ENCODE results near the gene LCN1. TPM values are rescaled to one million over a fixed set of nuclear protein-coding genes. Genes with fewer than 3 reads are reported as not detected.

LCN1 gene
- total RNA-seq, 4 donors from 2014 or later: not detected

DNA sequence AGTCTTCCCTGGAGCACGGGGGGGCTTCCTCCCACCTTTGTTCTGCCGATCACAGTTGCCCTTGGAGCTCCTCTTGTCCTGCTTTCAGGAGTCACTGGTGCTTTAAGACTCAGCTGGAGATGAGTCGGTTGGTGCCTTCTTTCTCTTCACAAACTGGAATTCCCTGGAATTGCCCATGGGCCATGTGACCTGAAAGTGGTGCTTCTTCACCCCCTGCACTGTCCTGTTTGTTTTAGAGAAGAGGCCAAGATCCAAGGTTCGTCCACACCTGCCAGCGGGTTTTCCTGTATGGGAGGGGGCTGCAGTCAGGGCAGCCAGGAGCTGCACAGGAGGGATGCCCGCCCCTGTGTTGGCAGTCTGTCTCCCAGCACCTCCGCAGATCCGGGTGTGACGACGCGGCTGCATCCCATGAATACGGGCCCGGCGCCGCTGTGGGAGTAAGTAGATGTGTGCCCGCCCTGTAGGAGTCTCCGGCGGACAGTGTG lies 30.2 kb upstream of the LCN1 start:
- 46 to 78% methylated on average over 2 to 5 of the region's 18 CpGs for WGBS, 2 donors (ENCODE audit: low coverage in 1 of 2)
- Histone ChIP-seq H3K9me3 (no peaks in the 10 kb centered on the region), H3K27ac (no peak overlapping the region), H3K36me3 (peaks cover 0 to 48% of the 10 kb centered on the region in 2 donors), H3K4me1 (no peaks in the 10 kb centered on the region), H3K4me3 (no peak overlapping the region), H3K27me3 (no peaks in the 10 kb centered on the region)
- no peak for ATAC-seq
- no peak for TF ChIP-seq EP300 (IDR thresholded peaks at IDR 0.05)
- TF ChIP-seq POLR2A (IDR thresholded peaks at IDR 0.05): no peak
- TF ChIP-seq POLR2AphosphoS5 (IDR thresholded peaks at IDR 0.05): no peak
- TF ChIP-seq, protein P1, sequence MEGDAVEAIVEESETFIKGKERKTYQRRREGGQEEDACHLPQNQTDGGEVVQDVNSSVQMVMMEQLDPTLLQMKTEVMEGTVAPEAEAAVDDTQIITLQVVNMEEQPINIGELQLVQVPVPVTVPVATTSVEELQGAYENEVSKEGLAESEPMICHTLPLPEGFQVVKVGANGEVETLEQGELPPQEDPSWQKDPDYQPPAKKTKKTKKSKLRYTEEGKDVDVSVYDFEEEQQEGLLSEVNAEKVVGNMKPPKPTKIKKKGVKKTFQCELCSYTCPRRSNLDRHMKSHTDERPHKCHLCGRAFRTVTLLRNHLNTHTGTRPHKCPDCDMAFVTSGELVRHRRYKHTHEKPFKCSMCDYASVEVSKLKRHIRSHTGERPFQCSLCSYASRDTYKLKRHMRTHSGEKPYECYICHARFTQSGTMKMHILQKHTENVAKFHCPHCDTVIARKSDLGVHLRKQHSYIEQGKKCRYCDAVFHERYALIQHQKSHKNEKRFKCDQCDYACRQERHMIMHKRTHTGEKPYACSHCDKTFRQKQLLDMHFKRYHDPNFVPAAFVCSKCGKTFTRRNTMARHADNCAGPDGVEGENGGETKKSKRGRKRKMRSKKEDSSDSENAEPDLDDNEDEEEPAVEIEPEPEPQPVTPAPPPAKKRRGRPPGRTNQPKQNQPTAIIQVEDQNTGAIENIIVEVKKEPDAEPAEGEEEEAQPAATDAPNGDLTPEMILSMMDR (IDR thresholded peaks at IDR 0.05): no peak

DNA sequence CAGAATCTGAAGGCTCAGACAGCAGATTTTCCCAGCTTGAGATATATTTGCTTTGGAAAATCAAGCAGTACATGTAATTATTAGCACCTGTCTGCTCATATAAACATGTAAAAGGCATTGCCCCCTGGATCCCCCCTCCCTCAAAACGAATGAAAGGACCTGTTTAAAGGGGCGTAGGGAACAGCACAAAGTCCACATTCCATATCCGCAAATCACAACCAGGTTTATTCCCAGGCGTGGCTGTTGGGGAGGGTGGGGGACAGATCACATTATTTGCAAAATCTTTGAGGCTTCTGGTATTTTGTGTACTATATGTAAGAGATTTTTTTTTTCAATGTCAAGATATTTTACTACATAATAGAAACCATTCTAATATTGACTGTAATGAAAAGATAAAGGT lies 29.5 kb upstream of the LCN1 start:
- peaks cover 0 to 40% of the 10 kb centered on the region in 2 donors for H3K36me3 ChIP-seq
- no peaks in the 10 kb centered on the region for H3K9me3 ChIP-seq
- H3K27me3 ChIP-seq: no peaks in the 10 kb centered on the region
- ATAC-seq: no peak
- no peaks in the 10 kb centered on the region for H3K4me1 ChIP-seq
- no peak overlapping the region for H3K27ac ChIP-seq
- no peak overlapping the region for H3K4me3 ChIP-seq
- 71 to 76% methylated on average over 4 of the region's 4 CpGs for WGBS, 2 donors (ENCODE audit: low coverage in 1 of 2)
- TF ChIP-seq, protein P1 (IDR thresholded peaks at IDR 0.05): no peak
- TF ChIP-seq POLR2A (IDR thresholded peaks at IDR 0.05): no peak
- no peak for TF ChIP-seq EP300 (IDR thresholded peaks at IDR 0.05)
- TF ChIP-seq POLR2AphosphoS5 (IDR thresholded peaks at IDR 0.05): no peak

DNA sequence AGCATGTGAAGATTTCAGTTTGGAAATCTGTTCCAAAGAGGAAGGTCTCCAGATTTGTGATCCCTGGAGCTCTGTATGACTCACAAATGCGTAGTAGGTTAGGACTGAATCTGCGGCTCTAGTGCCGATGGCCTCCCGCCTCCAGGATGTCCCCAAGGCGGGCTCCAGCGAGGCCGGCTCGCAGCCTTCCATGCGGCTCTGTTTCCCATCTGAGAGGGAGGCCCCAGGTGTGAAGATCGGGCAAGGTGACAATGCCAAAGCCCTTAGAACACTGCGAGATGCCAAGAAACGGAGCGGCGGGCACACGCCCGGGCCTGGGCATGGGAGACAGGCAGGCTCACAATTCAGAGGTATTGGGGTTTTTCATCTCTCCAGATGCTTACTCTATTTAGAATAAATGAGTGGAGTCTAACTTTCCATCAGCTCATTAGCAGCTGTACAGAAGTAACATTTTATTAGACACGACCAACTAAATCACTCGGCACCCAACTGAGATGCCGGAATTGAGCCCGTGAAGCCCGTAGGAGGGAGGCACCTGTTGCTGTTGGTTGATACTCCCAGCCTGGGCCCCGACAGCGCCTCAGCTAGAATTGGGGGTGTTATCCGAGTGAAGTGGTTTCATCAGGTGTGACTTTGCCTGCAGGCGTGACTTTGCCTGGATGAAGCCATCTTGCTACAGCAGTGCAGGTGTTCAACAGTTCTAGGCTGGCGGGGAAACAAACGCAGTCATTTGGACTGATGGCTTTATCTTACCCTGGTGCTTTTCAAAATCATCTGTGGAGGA lies 28.2 kb upstream of the LCN1 start:
- Histone ChIP-seq H3K4me3 (no peak overlapping the region), H3K27me3 (no peaks in the 10 kb centered on the region), H3K27ac (no peak overlapping the region), H3K4me1 (no peaks in the 10 kb centered on the region), H3K36me3 (peaks cover 0 to 27% of the 10 kb centered on the region in 2 donors), H3K9me3 (no peaks in the 10 kb centered on the region)
- no peak for ATAC-seq
- 94 to 96% methylated on average over 4 to 12 of the region's 27 CpGs for WGBS, 2 donors (ENCODE audit: low coverage in 1 of 2)
- TF ChIP-seq, protein P1 (IDR thresholded peaks at IDR 0.05): no peak
- TF ChIP-seq POLR2A (IDR thresholded peaks at IDR 0.05) (no peak), POLR2AphosphoS5 (IDR thresholded peaks at IDR 0.05) (no peak), EP300 (IDR thresholded peaks at IDR 0.05) (no peak)

DNA sequence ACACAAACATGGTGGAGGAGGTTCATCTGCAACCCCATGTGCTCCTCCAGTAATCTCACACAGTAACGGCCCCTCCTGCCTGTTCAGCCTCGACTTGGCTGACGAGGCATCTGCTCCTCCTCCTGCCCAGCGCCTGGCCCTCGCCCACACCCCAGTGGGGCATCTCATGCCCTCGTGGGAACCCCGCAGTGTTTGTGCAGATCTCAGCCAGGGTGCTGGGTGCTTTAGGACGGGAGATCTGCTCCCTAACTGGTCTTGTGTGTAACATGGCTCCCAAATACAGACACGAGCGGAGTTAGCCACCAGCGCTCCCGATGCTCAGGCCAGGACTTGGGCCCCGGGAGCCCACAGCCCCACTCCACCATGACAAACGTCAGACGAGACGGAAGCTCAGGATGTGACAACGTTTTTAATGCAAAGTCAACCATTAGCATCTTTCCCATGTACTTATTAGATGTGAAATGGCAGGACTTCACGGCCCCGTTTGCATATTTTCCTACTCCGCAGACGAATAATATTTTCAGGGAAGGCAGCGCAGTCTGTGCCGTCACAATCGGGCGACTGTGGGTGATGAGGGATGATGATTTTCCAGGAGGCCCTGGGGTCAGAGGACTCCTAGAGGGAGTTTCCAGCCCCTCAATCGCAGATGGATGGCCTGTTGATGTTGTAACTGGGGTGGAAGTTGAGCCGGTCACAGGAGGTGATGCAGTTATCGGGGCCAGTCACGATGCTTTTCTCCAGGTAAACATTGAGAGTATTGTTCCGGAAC lies 26.3 kb upstream of the LCN1 start:
- no peak overlapping the region for H3K27ac ChIP-seq
- H3K27me3 ChIP-seq: no peaks in the 10 kb centered on the region
- no peak for TF ChIP-seq POLR2AphosphoS5 (IDR thresholded peaks at IDR 0.05)
- TF ChIP-seq EP300 (IDR thresholded peaks at IDR 0.05): no peak
- TF ChIP-seq POLR2A (IDR thresholded peaks at IDR 0.05): no peak
- H3K4me3 ChIP-seq: no peak overlapping the region
- ATAC-seq: no peak
- no peaks in the 10 kb centered on the region for H3K9me3 ChIP-seq
- H3K36me3 ChIP-seq: peaks cover 0 to 9% of the 10 kb centered on the region in 2 donors
- H3K4me1 ChIP-seq: peaks cover 0 to 9% (median 3%) of the 10 kb centered on the region in 3 donors
- WGBS, 2 donors (ENCODE audit: low coverage in 1 of 2): 80% methylated on average over 5 to 19 of the region's 30 CpGs

DNA sequence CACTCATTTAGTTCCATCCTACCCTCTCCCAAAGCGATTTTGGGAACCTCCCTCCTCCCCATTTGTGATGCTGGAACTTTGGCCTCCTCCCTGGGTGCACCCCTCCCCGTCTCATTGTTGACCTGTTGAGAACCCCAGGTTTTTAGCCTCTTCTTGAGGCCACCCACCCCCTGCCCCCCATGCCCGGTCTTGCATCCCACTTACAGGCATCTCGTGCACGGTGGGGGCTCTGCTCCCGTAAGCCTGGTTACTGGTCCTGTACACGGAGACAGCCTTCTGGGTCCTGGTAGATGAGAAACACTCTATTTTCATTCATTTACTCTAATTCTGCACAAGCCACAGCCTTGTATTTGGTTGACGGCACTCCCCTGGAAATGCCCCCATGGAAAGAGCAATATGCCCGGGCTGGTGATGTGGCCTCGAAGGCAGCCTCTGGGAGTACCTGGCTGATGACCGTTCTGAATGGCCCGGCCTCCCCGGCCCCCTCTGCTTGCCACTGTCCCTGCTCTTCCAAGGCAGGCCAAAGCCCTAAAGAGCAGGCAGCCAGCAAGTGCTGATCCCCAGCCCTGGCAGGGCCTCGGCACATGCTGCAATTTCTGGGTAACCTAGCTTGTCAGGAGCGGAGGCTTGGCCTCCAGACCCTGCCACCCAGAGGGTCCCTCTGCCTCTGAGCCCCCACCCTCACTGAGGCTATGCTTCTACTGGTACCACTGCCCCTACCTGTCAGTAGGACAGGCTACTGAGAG lies 22.7 kb upstream of the LCN1 start:
- H3K4me1 ChIP-seq: peaks cover 2 to 35% (median 15%) of the 10 kb centered on the region in 3 donors
- peaks cover 0 to 21% of the 10 kb centered on the region in 2 donors for H3K36me3 ChIP-seq
- ATAC-seq: no peak
- no peak overlapping the region for H3K27ac ChIP-seq
- no peak overlapping the region for H3K4me3 ChIP-seq
- TF ChIP-seq EP300 (IDR thresholded peaks at IDR 0.05) (no peak), POLR2A (IDR thresholded peaks at IDR 0.05) (no peak), POLR2AphosphoS5 (IDR thresholded peaks at IDR 0.05) (no peak)
- TF ChIP-seq, protein P1 (IDR thresholded peaks at IDR 0.05): no peak
- no peaks in the 10 kb centered on the region for H3K27me3 ChIP-seq
- 69 to 85% methylated on average over 2 to 9 of the region's 15 CpGs for WGBS, 2 donors (ENCODE audit: low coverage in 1 of 2)
- H3K9me3 ChIP-seq: no peaks in the 10 kb centered on the region

Measured in gastroesophageal sphincter (tissue), 4 donors.